ENCODE measurements around the gene MVB12B.

DNA sequence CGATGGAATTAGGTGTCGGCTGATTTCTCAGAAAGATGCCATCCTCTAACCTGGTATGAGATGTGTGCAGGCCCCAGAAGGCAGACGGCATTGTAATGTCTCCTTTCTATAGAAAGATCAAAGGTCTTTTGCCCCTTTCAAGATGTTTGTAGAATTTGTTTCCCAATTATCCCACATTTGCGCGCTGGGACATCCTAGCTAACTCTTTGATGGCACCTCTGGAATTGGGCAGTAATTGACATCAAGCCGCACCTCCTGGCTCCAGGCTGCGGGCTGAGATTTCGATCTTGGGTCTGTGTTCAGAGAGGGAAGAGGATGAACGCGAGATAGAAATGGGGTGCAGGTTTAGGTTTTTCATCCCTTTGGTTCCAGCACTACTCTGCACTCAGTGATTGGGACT, 202.3 kb downstream of the MVB12B start:
- TF ChIP-seq, protein P1, sequence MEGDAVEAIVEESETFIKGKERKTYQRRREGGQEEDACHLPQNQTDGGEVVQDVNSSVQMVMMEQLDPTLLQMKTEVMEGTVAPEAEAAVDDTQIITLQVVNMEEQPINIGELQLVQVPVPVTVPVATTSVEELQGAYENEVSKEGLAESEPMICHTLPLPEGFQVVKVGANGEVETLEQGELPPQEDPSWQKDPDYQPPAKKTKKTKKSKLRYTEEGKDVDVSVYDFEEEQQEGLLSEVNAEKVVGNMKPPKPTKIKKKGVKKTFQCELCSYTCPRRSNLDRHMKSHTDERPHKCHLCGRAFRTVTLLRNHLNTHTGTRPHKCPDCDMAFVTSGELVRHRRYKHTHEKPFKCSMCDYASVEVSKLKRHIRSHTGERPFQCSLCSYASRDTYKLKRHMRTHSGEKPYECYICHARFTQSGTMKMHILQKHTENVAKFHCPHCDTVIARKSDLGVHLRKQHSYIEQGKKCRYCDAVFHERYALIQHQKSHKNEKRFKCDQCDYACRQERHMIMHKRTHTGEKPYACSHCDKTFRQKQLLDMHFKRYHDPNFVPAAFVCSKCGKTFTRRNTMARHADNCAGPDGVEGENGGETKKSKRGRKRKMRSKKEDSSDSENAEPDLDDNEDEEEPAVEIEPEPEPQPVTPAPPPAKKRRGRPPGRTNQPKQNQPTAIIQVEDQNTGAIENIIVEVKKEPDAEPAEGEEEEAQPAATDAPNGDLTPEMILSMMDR (IDR thresholded peaks at IDR 0.05): no peak
- TF ChIP-seq IRF2 (CRISPR knock-in tag; IDR thresholded peaks at IDR 0.05; ENCODE audit: borderline replicate concordance, low read depth) (no peak), CREB1 (CRISPR knock-in tag; IDR thresholded peaks at IDR 0.05) (no peak), MYBL2 (CRISPR knock-in tag; IDR thresholded peaks at IDR 0.05) (no peak), FOXP4 (CRISPR knock-in tag; IDR thresholded peaks at IDR 0.05) (no peak), ESRRA (CRISPR knock-in tag; IDR thresholded peaks at IDR 0.05; ENCODE audit: borderline replicate concordance) (no peak), E2F4 (CRISPR knock-in tag; IDR thresholded peaks at IDR 0.05; ENCODE audit: borderline replicate concordance, low read depth) (no peak)

All from WTC11 (cell line).